Measurements from ENCODE around the gene TEX29.

- no peak for TF ChIP-seq POLR2A (IDR thresholded peaks at IDR 0.05; ENCODE audit: low read length)
- no peak for TF ChIP-seq GATA1 (IDR thresholded peaks at IDR 0.05; ENCODE audit: low read depth, low read length)
Measured at GRCh38 chr13:111304041-111304544, 16.3 kb upstream of the TEX29 start.

All from erythroblast (primary cell).